Transverse colon (tissue), 4 donors: ENCODE data around the gene RFX3. TPM values are rescaled to one million over a fixed set of nuclear protein-coding genes. Genes with fewer than 3 reads are reported as not detected.

Experiments used
- DNase-seq: peaks from one replicate; pipeline ENCODE4 v3.0.0-alpha.2; 2019
- H3K27ac ChIP-seq, 4 donors: fragments of 200-600 bp; sonication (generic); 2 replicates each; pipeline ENCODE4 v1.5.1; 2016 to 2018; ENCODE audit warnings: inconsistent platforms in 4 of 4
- H3K27me3 ChIP-seq: fragments of 200-600 bp; sonication (generic); 2 replicates; pipeline ENCODE4 v1.5.1; 2017; ENCODE audit warnings: inconsistent platforms
- H3K36me3 ChIP-seq, 4 donors: fragments of 200-600 bp; sonication (generic); 2 replicates each; pipeline ENCODE4 v1.5.1; 2017 to 2019; ENCODE audit warnings: inconsistent platforms in 4 of 4
- H3K4me1 ChIP-seq, 4 donors: fragments of 200-600 bp; sonication (generic); 2 replicates each; pipeline ENCODE4 v1.5.1; 2017 to 2020; ENCODE audit warnings: inconsistent platforms in 4 of 4
- H3K4me3 ChIP-seq, 4 donors: fragments of 200-600 bp; sonication (generic); 1 replicate in 1 of 4; 2 replicates in 3 of 4; pipeline versions ENCODE4 v1.5.1 to v1.6.1; 2017 to 2019; ENCODE audit warnings: inconsistent platforms in 4 of 4
- H3K9me3 ChIP-seq, 2 donors: fragments of 200-600 bp; sonication (generic); 2 replicates each; pipeline ENCODE4 v1.5.1; 2017 to 2019; ENCODE audit warnings: inconsistent platforms in 2 of 2
- EP300 ChIP-seq: sonication (generic); formaldehyde crosslinking; IDR thresholded peaks from one replicate; pipeline ENCODE4 v1.6.1; 2017; ENCODE audit warnings: antibody characterized with exemption, low read depth
- POLR2A ChIP-seq: fragments of 450-650 bp; IDR thresholded peaks from one replicate; pipeline ENCODE4 v1.6.1; 2016; ENCODE audit warnings: antibody characterized with exemption, mild to moderate bottlenecking, moderate library complexity
- POLR2AphosphoS5 ChIP-seq, 3 donors: sonication (generic); formaldehyde crosslinking; IDR thresholded peaks; one replicate each; pipeline ENCODE4 v1.6.1; 2016; ENCODE audit warnings: antibody characterized with exemption in 3 of 3
- WGBS, 2 donors: methylation state at CpG; one replicate each; pipeline ENCODE4 v1.1.5; 2018; ENCODE audit warnings: low coverage in 1 of 2; 5-methylcytosine and 5-hydroxymethylcytosine counted together
- in situ Hi-C, 4 donors: fragments of 200-750 bp; cut with MboI; loops; one replicate each; pipeline versions ENCODE4 v1.15.0 to v1.15.1; 2017; ENCODE audit warnings: low sequenced_read_pairs in 3 of 4, low pct_ligation_motif_present in 1 of 4, low pct_unique_long_range_greater_than_20kb in 1 of 4
- intact Hi-C: fragments of 100-400 bp; cut with DNase I; formaldehyde crosslinking; loops from one replicate; pipeline ENCODE4 v1.15.1; 2023; ENCODE audit warnings: low total_unique reads
- total RNA-seq, 4 donors: library from RNA; depleted of rRNA; stranded (reverse); fragments of >200 nt; gene quantifications; one replicate each; pipeline ENCODE4 v1.1.0, GENCODE V29; 2016
- TF ChIP-seq, protein P1 (sequence below), 5 experiments: fragments of 200-600 bp in 3 of 5; fragments of 450-650 bp in 2 of 5; sonication (generic) in 3 of 5; IDR thresholded peaks; 1 replicate in 2 of 5; 2 replicates in 3 of 5; pipeline ENCODE4 v1.5.1; 2016 to 2017; ENCODE audit warnings: antibody characterized with exemption in 5 of 5, inconsistent platforms in 3 of 5, mild to moderate bottlenecking in 2 of 5, moderate library complexity in 1 of 5

Gene RFX3
- total RNA-seq, 4 donors from 2014 or later = 3.5 to 21.9 (median 7.1) TPM

DNA sequence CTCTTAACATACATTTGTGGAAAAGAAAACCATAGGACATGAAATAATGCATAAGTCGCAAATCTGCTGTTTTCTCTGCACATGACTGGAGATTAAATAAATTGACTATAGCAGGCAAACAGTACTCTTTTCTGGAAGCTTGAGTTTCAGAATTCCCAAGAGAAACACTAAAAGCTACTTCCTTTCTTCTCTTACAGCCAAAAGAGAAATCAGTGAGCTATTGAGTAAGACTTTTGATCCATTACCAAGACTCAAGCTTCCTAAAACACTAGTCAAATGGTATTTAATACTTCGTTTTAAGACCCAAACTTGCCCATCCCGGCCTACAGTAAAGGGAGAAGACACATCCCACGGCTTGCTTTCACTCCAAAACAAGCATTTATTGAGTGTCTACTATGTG lies 346.1 kb downstream of the RFX3 start:
- H3K4me3 ChIP-seq = no peak overlapping the region
- no peak overlapping the region for H3K27ac ChIP-seq
- DNase-seq = no peak
- no peaks in the 10 kb centered on the region for H3K9me3 ChIP-seq
- 81 to 92% methylated on average over 4 of the region's 4 CpGs for WGBS, 2 donors
- peaks cover 0 to 23% (median 15%) of the 10 kb centered on the region in 4 donors for H3K4me1 ChIP-seq
- TF ChIP-seq, protein P1, sequence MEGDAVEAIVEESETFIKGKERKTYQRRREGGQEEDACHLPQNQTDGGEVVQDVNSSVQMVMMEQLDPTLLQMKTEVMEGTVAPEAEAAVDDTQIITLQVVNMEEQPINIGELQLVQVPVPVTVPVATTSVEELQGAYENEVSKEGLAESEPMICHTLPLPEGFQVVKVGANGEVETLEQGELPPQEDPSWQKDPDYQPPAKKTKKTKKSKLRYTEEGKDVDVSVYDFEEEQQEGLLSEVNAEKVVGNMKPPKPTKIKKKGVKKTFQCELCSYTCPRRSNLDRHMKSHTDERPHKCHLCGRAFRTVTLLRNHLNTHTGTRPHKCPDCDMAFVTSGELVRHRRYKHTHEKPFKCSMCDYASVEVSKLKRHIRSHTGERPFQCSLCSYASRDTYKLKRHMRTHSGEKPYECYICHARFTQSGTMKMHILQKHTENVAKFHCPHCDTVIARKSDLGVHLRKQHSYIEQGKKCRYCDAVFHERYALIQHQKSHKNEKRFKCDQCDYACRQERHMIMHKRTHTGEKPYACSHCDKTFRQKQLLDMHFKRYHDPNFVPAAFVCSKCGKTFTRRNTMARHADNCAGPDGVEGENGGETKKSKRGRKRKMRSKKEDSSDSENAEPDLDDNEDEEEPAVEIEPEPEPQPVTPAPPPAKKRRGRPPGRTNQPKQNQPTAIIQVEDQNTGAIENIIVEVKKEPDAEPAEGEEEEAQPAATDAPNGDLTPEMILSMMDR (IDR thresholded peaks at IDR 0.05) = no peak
- TF ChIP-seq POLR2AphosphoS5 (IDR thresholded peaks at IDR 0.05) (no peak), POLR2A (no peak), EP300 (no peak)
- H3K27me3 ChIP-seq = peaks cover 35% of the 10 kb centered on the region
- in situ Hi-C loops = loop anchor here in 3 of 4 donors (10.0 to 25.0 kb wide), 2 partner anchors 315 to 317 kb away; no protein-coding TSS in a partner anchor
- intact Hi-C loops = loop anchor here (5.0 kb wide), 1 partner anchor 317 kb away; no protein-coding TSS in a partner anchor
- H3K36me3 ChIP-seq = no peaks in the 10 kb centered on the region

DNA sequence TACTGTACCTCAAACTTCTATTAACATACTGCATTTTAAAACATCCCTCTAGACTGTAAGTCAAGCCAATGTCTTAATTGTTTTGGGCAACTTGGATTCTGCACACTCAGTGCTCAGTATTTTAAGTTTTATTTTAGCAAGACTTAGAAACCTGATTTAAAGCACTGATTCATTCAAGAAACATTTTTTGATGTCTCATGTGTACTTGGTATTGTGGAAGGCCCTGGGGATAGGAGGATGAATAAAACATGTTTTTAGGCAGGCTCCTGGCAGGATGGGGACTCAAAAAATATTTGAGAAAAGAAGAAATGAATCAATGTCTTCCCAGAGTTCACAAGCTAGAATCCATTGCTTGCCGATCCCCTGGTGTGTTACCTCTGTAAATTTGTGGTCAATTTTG lies 347.9 kb downstream of the RFX3 start:
- 50 to 70% methylated on average over 1 of the region's 1 CpG for WGBS, 2 donors
- no peak for DNase-seq
- intact Hi-C loops (no loop called here), in situ Hi-C loops (loop anchor here in 1 of 4 donors (25.0 kb wide), 1 partner anchor 316 kb away; no protein-coding TSS in a partner anchor)
- TF ChIP-seq, protein P1 (IDR thresholded peaks at IDR 0.05) = no peak
- no peak for TF ChIP-seq EP300
- TF ChIP-seq POLR2A = no peak
- no peak for TF ChIP-seq POLR2AphosphoS5 (IDR thresholded peaks at IDR 0.05)
- H3K27ac ChIP-seq = no peak overlapping the region
- no peaks in the 10 kb centered on the region for H3K9me3 ChIP-seq
- H3K27me3 ChIP-seq = peaks cover 29% of the 10 kb centered on the region
- H3K4me3 ChIP-seq = no peak overlapping the region
- H3K36me3 ChIP-seq = no peaks in the 10 kb centered on the region
- H3K4me1 ChIP-seq = peaks cover 0 to 31% (median 15%) of the 10 kb centered on the region in 4 donors

DNA sequence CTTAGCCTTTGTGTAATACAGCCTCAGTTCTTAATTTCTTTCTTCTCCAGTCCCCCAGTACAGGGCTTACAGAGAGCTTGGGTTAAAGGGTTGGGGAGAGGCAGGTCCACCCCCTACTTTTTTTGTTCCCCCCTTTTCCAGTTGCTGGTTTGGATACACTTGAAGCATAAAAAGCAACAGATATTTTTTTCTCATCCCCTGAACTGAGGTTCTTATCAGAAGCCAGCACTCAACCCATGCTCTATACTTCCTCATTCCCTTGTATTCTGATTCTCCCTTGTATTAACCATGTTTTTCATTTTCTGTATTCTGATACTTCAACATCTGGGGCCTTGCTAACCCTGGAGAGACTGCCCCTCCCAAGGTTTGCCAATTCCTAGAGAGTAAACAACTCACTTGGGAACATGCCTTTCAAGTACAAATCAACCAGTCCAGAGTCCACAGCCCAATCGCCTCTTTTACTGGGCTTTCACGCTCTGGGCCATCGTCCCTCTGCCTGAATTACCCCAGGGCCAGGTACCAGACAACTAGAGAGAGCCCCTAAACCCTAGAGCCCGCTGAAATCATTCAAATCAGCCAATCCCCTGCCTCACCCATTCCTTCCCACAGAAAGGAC lies 348.5 kb downstream of the RFX3 start:
- peak; percentile 14 for DNase-seq
- H3K36me3 ChIP-seq = no peaks in the 10 kb centered on the region
- WGBS, 2 donors = 14 to 39% methylated on average over 1 to 4 of the region's 4 CpGs
- in situ Hi-C loops = loop anchor here in 1 of 4 donors (25.0 kb wide), 1 partner anchor 315 kb away; no protein-coding TSS in a partner anchor
- H3K27me3 ChIP-seq = peaks cover 22% of the 10 kb centered on the region
- H3K27ac ChIP-seq = no peak overlapping the region
- intact Hi-C loops = no loop called here
- no peaks in the 10 kb centered on the region for H3K9me3 ChIP-seq
- H3K4me3 ChIP-seq = no peak overlapping the region
- peaks cover 0 to 31% (median 15%) of the 10 kb centered on the region in 4 donors for H3K4me1 ChIP-seq
- TF ChIP-seq POLR2A = no peak
- TF ChIP-seq POLR2AphosphoS5 (IDR thresholded peaks at IDR 0.05) = no peak
- no peak for TF ChIP-seq EP300
- TF ChIP-seq, protein P1 (IDR thresholded peaks at IDR 0.05) = no peak

DNA sequence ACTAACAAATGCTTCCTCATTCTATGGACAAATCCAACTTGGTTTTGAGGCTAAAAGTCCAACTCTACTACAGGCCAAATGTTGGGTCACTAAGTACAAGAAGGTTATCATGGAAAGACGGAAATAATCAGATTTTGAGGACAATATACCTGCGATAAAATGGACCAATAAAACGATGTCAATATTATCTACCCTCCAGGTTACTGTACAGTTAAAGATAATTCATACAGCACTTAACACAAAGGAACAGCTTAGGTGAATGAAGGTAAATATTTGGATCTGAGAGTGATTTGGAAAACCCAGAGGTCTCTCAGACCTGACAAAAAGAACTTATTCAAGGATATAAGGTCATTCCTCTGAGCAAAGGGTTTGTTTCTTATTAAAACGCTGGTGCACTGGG lies 352.4 kb downstream of the RFX3 start:
- no peaks in the 10 kb centered on the region for H3K36me3 ChIP-seq
- no peaks in the 10 kb centered on the region for H3K27me3 ChIP-seq
- H3K4me3 ChIP-seq = no peak overlapping the region
- in situ Hi-C loops = no loop called here
- 11 to 39% methylated on average over 3 to 4 of the region's 4 CpGs for WGBS, 2 donors
- intact Hi-C loops = no loop called here
- DNase-seq = no peak
- H3K27ac ChIP-seq = no peak overlapping the region
- peaks cover 0 to 21% (median 5%) of the 10 kb centered on the region in 4 donors for H3K4me1 ChIP-seq
- H3K9me3 ChIP-seq = no peaks in the 10 kb centered on the region
- no peak for TF ChIP-seq EP300
- TF ChIP-seq, protein P1 (IDR thresholded peaks at IDR 0.05) = no peak
- TF ChIP-seq POLR2A = no peak
- TF ChIP-seq POLR2AphosphoS5 (IDR thresholded peaks at IDR 0.05) = no peak
